Activated CD4-positive, alpha-beta T cell treated with anti-CD3 and anti-CD28 coated beads for 36 hours (primary cell): ENCODE results near the gene FAM120B. TPM values are rescaled to one million over a fixed set of nuclear protein-coding genes. Genes with fewer than 3 reads are reported as not detected.

Source experiments
- ATAC-seq: fragments of 200-7000 bp; cut with Tn5 transposase; one replicate; pipeline ENCODE4 v1.10.0; 2021; ENCODE audit warnings: mild to moderate bottlenecking, moderate library complexity
- CTCF ChIA-PET: fragments of 350-600 bp; sonication (Branson Sonifier 250); formaldehyde crosslinking; loops from one replicate; lab custom pipeline; 2021; ENCODE audit warnings: antibody characterized with exemption; lab: Charles Lee
- POLR2A ChIA-PET: fragments of 350-600 bp; sonication (Branson Sonifier 250); formaldehyde crosslinking; loops from one replicate; lab custom pipeline; 2021; ENCODE audit warnings: antibody characterized with exemption, inconsistent platforms; lab: Charles Lee
- DNase-seq: peaks from one replicate; pipeline ENCODE4 v3.0.0-alpha.2; 2020
- H3K27ac Mint-ChIP-seq: one replicate; pipeline ENCODE4 v1.8.0; 2021; ENCODE audit warnings: mixed read lengths
- H3K27me3 Mint-ChIP-seq: one replicate; pipeline ENCODE4 v1.8.0; 2021; ENCODE audit warnings: mixed read lengths
- H3K36me3 Mint-ChIP-seq: one replicate; pipeline ENCODE4 v1.8.0; 2021; ENCODE audit warnings: low read depth, mixed read lengths
- H3K4me1 Mint-ChIP-seq: one replicate; pipeline ENCODE4 v1.8.0; 2021; ENCODE audit warnings: mixed read lengths
- H3K4me3 Mint-ChIP-seq: one replicate; pipeline ENCODE4 v1.8.0; 2021; ENCODE audit warnings: mild to moderate bottlenecking, moderate library complexity, mixed read lengths
- H3K9me3 Mint-ChIP-seq: one replicate; pipeline ENCODE4 v1.8.0; 2021; ENCODE audit warnings: low read depth, mixed read lengths
- intact Hi-C, 2 experiments: fragments of 100-400 bp; cut with DNase I in 1 of 2; cut with micrococcal nuclease in 1 of 2; formaldehyde crosslinking; loops; one replicate each; pipeline versions ENCODE4 v1.14.2 to v1.15.1; 2022 to 2024; cut with DNase I, micrococcal nuclease
- total RNA-seq, 2 experiments: library from RNA; stranded (reverse); gene quantifications; one replicate each; pipeline ENCODE4 v1.2.3, GENCODE V29; 2021

The FAM120B gene
- total RNA-seq, 2 experiments from 2014 or later: 21.9 to 26.3 TPM

DNA sequence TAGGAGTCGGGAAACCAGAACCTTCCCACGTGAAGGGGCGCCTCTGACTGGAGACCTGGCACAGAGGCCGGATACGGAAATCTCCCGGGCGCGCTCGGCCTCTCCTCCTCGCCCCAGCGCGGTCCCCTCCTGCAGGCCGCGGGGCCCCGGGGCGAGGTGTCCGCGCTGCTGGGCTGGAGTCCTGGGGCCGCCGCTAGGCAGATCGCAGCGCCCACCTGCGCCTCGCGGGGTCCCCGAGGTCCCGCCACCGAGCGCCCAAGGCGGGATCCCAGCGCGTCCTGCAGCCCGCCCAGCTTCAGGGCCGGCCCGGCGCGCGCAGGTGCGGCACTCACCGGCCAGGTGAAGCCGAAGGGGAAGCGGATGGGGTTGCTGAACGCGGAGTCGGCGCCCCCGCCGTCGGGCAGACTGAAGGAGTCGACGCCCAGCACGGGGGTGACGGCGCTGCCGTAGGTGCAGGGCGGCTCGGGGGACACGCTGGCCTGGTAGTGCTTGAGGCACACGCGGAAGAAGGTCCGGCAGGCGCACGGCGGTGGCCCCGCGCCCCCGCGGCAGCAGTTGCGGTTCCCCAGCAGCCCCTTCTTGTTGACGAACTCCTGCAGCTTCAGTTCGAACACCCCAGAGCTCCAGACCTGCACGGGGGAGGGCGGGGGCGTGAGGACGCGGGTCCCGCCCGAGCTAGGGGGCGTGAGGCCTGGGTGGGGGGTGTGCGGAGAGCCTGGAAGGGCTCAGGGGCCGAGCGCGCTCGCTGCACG is 17.2 kb upstream of the FAM120B start:
- peaks cover 49% of the 10 kb centered on the region for H3K27me3 Mint-ChIP-seq
- POLR2A ChIA-PET: no interaction called here
- H3K4me1 Mint-ChIP-seq: peaks cover 35% of the 10 kb centered on the region
- peak overlapping the region; percentile 70 for H3K4me3 Mint-ChIP-seq
- no peaks in the 10 kb centered on the region for H3K9me3 Mint-ChIP-seq
- CTCF ChIA-PET: no interaction called here
- H3K27ac Mint-ChIP-seq: peak overlapping the region; percentile 47
- peaks cover 2% of the 10 kb centered on the region for H3K36me3 Mint-ChIP-seq
- intact Hi-C loops: no loop called here
- ATAC-seq: no peak
- peak; percentile 49 for DNase-seq

DNA sequence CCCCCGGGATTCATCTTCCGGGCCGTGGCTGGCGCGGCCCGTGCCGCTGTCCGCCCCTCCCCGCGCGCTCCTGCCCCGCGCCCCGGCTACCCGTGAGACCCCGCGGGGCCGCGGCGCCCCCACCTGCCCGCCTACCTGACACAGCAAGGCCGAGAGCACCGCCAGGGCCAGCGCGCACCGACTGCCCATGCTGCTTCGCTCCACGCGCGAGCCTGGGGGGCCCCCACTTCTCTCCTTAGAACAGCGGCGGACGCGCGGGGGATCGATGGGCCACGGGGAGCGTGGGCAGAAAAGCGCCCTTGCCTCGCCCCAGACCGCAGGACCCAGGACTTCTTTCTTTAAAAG is 16.6 kb upstream of the FAM120B start:
- ChIA-PET POLR2A (no interaction called here), CTCF (no interaction called here)
- Mint-ChIP-seq H3K27me3 (peaks cover 54% of the 10 kb centered on the region), H3K36me3 (peaks cover 2% of the 10 kb centered on the region), H3K27ac (no peak overlapping the region), H3K4me3 (peak overlapping the region; percentile 77), H3K9me3 (no peaks in the 10 kb centered on the region), H3K4me1 (peaks cover 36% of the 10 kb centered on the region)
- DNase-seq: peak; percentile 25
- intact Hi-C loops: loop anchor here (2.0 to 5.0 kb wide), 7 partner anchors 17 to 498 kb away; partner anchors contain the start of gene FAM120B (in 1 of the 2)
- peak; percentile 4 for ATAC-seq

DNA sequence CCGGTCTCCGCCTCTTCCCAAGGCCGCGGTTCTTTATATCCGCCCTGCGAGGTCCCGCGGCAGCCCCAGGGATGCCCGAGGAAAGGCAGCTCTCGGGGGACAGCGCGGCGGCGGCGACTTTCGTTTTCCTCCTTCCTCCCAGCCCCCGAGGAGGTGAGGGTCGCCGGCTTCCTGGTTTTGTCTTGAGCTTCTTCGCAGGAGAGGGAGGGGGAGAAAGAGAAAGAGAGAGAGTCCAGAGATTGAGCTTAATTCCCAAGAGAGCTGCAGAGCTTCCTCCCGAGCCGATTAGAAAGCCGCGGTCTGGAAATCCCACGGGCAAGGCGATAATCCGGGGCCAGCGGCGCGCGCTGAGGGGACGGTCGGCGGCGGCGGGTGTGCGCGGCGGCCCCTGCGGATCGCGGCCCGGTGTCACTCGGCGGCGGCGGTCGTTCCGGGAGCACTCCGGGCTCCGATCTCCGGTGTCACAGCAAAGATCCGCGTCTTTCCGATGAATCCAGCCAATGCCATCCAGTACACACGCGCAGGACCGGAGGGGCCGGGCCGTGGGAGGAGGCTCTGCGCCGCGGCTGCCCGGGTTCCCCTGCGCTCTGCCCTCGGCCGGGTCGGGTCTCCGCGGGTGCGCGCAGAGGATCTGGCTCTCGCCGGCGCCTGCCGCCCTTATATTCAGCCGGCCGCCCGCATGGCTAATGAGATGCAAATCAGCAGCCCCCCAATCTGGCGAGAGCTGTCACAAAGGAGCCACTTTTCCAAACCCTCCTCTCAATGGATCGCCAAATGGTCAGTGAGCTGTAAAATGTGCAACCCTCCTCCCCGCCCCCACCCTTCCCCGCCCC is 16.0 kb upstream of the FAM120B start, which contains the start of gene DLL1:
Gene DLL1, minus strand, starts transcription at position 783 of the 833 bp plus-strand sequence. CDS start 939 bp downstream, outside the sequence.
- Mint-ChIP-seq H3K9me3 (no peaks in the 10 kb centered on the region), H3K27ac (peak within 1 kb of the TSS; percentile 24), H3K4me1 (peaks cover 40% of the 10 kb centered on the region), H3K27me3 (peaks cover 55% of the 10 kb centered on the region), H3K36me3 (no peaks in the 10 kb centered on the region), H3K4me3 (peak within 1 kb of the TSS; percentile 77)
- POLR2A ChIA-PET: no interaction called here
- DNase-seq: peak; percentile 59
- CTCF ChIA-PET: interaction anchor here (1.0 to 1.7 kb wide), 2 partner anchors 17 to 458 kb away, joined by 3 to 5 read pairs; no protein-coding TSS in a partner anchor
- intact Hi-C loops: loop anchor here (2.0 to 5.0 kb wide), 7 partner anchors 16 to 498 kb away; partner anchors contain the start of gene FAM120B (in 1 of the 2)
- peak; percentile 11 for ATAC-seq

DNA sequence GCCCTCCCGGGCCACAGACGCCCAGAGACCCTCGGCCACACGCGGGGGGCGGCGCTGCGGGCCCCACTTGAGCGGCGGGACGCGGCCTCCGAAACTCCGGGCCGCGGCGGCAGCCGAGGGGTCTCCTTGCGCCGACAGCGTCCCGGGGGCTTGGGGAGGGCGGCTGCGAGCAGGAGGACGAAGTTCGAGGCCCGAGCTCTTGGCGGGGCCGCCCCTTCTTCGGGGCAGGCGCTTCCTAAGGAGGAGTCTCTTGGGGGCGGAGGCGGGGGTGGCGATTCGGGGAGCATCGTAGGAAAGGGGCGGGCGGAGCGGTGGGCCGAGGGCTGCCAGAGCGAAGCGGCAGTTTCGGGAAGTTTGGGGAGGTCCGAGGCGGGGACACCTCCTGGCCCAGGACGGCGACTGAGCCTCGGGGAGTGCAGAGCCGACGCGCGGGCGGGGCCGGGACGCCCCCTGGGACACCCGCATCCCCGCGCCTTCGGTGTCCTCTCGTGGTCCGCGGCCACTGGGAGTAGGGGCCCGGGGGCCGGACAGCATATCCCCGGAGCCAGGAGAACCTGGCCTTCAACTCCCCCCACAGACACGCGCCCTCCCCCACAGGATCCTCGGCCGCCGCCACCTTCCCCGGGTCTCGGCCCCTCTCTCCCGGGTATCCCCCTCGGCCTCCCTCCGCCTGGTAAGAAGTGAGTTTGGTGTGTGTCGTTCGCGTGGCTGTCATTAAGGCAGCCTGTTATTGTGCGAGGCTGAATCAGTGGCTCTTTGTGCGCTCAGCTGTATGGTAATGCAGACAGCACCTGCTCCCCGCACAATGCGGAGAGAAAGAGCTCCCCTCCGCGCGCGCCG is 15.1 kb upstream of the FAM120B start:
- DNase-seq: peak; percentile 64
- H3K4me1 Mint-ChIP-seq: peaks cover 41% of the 10 kb centered on the region
- H3K9me3 Mint-ChIP-seq: no peaks in the 10 kb centered on the region
- ChIA-PET POLR2A (interaction anchor here (1.1 kb wide), 1 partner anchor 11 kb away, joined by 3 read pairs; no protein-coding TSS in a partner anchor), CTCF (interaction anchor here (1.0 to 1.7 kb wide), 2 partner anchors 16 to 459 kb away, joined by 3 to 5 read pairs; no protein-coding TSS in a partner anchor)
- H3K27me3 Mint-ChIP-seq: peaks cover 52% of the 10 kb centered on the region
- no peaks in the 10 kb centered on the region for H3K36me3 Mint-ChIP-seq
- intact Hi-C loops: loop anchor here (1.0 to 5.0 kb wide), 10 partner anchors 15 to 499 kb away; partner anchors contain the start of gene FAM120B (in 1 of the 2)
- H3K4me3 Mint-ChIP-seq: peak overlapping the region; percentile 77
- peak overlapping the region; percentile 24 for H3K27ac Mint-ChIP-seq
- ATAC-seq: peak; percentile 50

DNA sequence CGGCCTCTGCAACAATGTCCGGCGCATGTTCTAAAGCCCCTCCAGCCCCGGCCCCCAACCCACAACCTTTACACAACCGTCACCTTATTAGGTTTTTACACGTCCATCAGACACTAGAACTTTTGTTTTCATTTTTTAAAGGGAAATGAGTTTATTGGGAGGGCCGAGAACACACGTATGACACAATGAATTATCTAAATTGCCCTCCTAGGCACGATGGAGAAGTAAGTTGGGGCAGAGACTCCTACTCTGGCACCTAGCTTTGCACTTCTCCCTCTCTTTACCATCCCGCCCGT is 14.5 kb upstream of the FAM120B start:
- ChIA-PET CTCF (interaction anchor here (1.7 kb wide), 1 partner anchor 460 kb away, joined by 5 read pairs; no protein-coding TSS in a partner anchor), POLR2A (interaction anchor here (1.1 kb wide), 1 partner anchor 10 kb away, joined by 3 read pairs; no protein-coding TSS in a partner anchor)
- peak overlapping the region; percentile 77 for H3K4me3 Mint-ChIP-seq
- DNase-seq: no peak
- intact Hi-C loops: loop anchor here (1.0 to 5.0 kb wide), 9 partner anchors 20 to 500 kb away; no protein-coding TSS in a partner anchor
- H3K27me3 Mint-ChIP-seq: peaks cover 48% of the 10 kb centered on the region
- H3K27ac Mint-ChIP-seq: no peak overlapping the region
- H3K4me1 Mint-ChIP-seq: peaks cover 38% of the 10 kb centered on the region
- no peaks in the 10 kb centered on the region for H3K9me3 Mint-ChIP-seq
- H3K36me3 Mint-ChIP-seq: no peaks in the 10 kb centered on the region
- ATAC-seq: no peak

DNA sequence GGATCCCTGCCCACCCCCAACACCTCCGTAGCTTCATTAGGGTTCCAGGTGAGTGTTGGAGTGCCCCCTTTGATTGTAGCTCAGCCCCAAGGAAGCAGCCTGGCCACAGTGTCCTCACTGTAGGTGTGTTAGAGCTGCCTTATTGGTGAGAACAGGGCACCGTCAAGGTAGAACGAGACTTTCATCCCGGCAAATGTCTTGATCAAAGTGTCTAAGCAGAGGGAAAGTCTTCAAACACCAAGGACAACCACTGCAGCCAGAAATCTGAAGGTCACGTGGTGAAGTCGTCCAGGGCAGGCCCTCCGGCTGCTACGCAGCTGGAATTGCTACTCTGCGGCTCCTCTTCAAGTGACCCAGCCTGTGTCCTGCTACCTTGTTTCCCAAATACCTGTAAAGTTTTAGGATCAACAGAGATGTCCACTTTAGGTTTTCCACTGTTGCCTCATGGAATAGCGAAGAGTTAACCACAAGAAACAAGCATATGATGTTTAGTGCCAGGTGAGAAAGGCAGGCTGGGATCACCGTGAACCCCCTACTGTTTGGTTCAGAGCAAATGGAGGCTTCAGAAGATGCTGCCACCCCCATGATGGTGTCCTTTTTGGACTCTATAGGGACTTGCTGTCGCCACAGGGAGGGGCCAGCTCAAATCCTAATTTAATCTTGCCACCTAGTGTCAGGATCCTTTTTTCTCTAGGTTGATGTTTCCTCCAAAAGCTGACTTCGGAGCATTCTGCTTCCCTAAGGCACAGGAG is 14.0 kb upstream of the FAM120B start:
- Mint-ChIP-seq H3K4me3 (no peak overlapping the region), H3K36me3 (no peaks in the 10 kb centered on the region), H3K4me1 (peaks cover 38% of the 10 kb centered on the region), H3K9me3 (no peaks in the 10 kb centered on the region), H3K27me3 (peaks cover 51% of the 10 kb centered on the region), H3K27ac (no peak overlapping the region)
- intact Hi-C loops: loop anchor here (1.0 to 5.0 kb wide), 9 partner anchors 20 to 500 kb away; no protein-coding TSS in a partner anchor
- CTCF ChIA-PET: interaction anchor here (0.6 to 2.3 kb wide), 3 partner anchors 12 to 19 kb away, joined by 3 to 9 read pairs (median 5); no protein-coding TSS in a partner anchor
- peak; percentile 35 for DNase-seq
- POLR2A ChIA-PET: interaction anchor here (0.6 to 1.1 kb wide), 2 partner anchors 10 to 260 kb away, joined by 3 read pairs; no protein-coding TSS in a partner anchor
- ATAC-seq: no peak

DNA sequence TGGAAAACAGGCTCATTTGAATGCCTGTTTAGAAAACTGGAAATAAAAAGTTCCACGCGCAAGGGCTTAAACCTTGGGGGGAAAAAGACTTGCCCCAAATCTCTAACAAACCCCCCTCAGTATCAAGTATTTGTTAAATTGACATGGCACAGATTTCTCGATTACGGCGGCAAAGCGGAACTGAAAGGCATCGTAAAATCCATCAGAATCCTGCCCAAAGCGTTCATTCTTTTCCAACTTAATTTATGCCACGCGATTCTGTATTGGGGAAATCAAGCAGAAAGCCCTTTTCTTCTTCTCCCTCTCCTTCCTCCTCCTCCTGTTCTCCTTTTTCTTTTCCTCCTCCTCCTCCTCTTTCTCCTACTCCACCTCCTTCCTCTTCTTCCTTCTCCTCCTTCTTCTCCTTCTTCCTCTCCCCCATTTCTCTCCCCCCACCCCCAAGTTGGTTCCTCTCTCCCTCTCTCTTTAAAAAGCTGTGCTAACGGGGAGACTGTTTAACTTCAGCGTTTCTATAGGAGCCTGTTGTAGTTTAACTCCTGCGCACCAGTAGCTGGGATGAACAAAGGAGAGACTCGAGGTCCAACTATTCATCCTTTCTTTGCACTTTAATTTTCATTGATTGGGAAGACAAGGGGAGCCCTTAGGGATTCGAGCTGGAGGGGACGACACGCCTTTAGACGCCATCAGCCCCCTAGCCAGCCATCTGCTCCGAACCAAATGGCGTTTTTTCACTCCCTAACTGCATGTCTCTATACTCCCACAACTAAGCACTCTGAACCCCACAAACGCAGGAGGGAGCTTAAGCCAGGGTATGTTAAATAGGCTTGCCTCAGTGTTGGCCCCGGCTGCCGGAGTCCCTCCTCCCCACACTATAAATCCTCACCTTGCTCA is 13.0 kb upstream of the FAM120B start:
- H3K36me3 Mint-ChIP-seq: no peaks in the 10 kb centered on the region
- ATAC-seq: no peak
- no peak for DNase-seq
- H3K9me3 Mint-ChIP-seq: no peaks in the 10 kb centered on the region
- POLR2A ChIA-PET: interaction anchor here (0.6 kb wide), 1 partner anchor 259 kb away, joined by 3 read pairs; no protein-coding TSS in a partner anchor
- intact Hi-C loops: loop anchor here (2.0 to 5.0 kb wide), 7 partner anchors 206 to 501 kb away; no protein-coding TSS in a partner anchor
- H3K27me3 Mint-ChIP-seq: peaks cover 56% of the 10 kb centered on the region
- H3K27ac Mint-ChIP-seq: no peak overlapping the region
- CTCF ChIA-PET: interaction anchor here (0.6 to 2.3 kb wide), 4 partner anchors 11 to 21 kb away, joined by 3 to 9 read pairs (median 4); no protein-coding TSS in a partner anchor
- no peak overlapping the region for H3K4me3 Mint-ChIP-seq
- peaks cover 34% of the 10 kb centered on the region for H3K4me1 Mint-ChIP-seq

DNA sequence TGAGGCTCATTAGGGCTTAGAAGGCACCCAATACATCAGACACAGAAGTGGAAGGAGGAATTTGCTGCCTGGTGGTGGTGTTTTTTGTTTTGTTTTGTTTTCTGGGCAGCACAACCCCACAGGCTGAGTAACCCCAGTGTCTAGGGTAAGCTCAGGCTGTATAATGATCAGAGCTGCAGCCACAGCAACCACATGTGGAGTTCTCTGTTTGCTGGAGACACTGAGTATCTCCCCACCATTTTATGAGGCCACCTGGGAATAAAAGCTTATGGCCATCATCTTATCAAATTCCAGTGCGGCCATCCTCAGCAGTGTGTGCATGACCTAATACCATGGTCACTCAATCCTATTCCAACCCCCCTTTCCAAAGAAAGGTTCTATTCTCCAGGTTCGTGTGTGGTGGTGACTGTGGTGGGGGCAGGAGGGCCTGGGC is 12.2 kb upstream of the FAM120B start:
- Mint-ChIP-seq H3K27me3 (peaks cover 55% of the 10 kb centered on the region), H3K27ac (no peak overlapping the region), H3K36me3 (no peaks in the 10 kb centered on the region), H3K4me3 (no peak overlapping the region), H3K4me1 (peaks cover 29% of the 10 kb centered on the region), H3K9me3 (no peaks in the 10 kb centered on the region)
- CTCF ChIA-PET: interaction anchor here (1.2 to 2.3 kb wide), 3 partner anchors 10 to 332 kb away, joined by 3 to 9 read pairs (median 4); no protein-coding TSS in a partner anchor
- intact Hi-C loops: loop anchor here (5.0 kb wide), 6 partner anchors 207 to 502 kb away; no protein-coding TSS in a partner anchor
- POLR2A ChIA-PET: no interaction called here
- DNase-seq (no peak), ATAC-seq (no peak)
